ENCODE measurements around the gene OFD1.
A peak's percentile ranks its signal among the peaks of the same experiment; 100 is the strongest.

Gene OFD1

GRCh38 chrX:13808293-13808692 is 73.7 kb downstream of the OFD1 start:
- DNase-seq: peak; percentile 69

GRCh38 chrX:13808865-13809264 is 74.3 kb downstream of the OFD1 start:
- DNase-seq: no peak

GRCh38 chrX:13815664-13816063 is 81.1 kb downstream of the OFD1 start:
- no peak for DNase-seq

GRCh38 chrX:13816176-13816575 is 81.6 kb downstream of the OFD1 start:
- no peak for DNase-seq

GRCh38 chrX:13816643-13817627 is 82.4 kb downstream of the OFD1 start, which contains the start of gene GPM6B:
GPM6B (minus strand) TSS chrX:13817093; CDS start chrX:13816904, 189 bp downstream.
- no peak for DNase-seq

Data from NCI-H2081 treated with DMSO at 0.1 percent for 48 hours (cell line).